GM19035 (cell line): ENCODE results near the gene DACT1.

Source experiments
- ATAC-seq: cut with Tn5 transposase; IDR thresholded peaks from one replicate; pipeline ENCODE4 v1.9.1; 2021; ENCODE audit not compliant: unreplicated experiment

Gene DACT1

DNA sequence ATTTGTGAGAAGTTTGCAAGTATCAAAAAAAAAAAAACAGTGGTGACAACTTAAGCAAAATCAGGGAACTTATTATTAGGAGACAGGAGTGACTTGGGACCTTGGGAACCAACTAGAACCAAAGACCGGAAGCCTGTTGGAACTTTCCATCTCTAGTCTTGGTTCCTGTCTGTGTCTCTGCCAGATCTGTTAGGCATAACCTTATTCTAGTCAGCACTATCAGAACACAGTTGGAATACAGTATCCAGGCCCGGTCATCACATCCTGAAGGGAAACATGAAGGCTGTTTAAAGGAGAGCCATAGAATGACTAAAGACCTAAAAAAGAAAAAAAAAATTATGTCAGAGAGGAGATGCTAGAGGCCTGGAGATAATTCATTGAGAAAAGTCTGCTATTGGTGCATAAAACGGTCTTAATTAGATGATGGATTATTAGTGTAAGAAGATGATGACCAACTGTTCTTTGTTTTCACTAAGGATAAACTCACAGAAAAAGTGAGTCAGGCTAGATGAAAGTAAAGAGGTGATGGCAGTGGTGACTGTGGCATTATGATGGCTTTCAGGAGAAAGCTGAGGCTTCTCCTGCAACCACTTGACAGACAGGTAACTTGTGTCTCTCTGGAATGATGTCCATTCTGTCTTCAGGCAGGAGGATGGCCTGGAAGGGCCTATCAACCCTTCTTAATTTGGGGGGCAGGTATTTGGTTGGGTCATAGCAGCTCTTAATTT is 28.2 kb downstream of the DACT1 start:
- ATAC-seq, result no peak

GRCh38 chr14:58666737-58667136 is 29.0 kb downstream of the DACT1 start:
- no peak for ATAC-seq

GRCh38 chr14:58667900-58668299 is 30.1 kb downstream of the DACT1 start:
- no peak for ATAC-seq

- ATAC-seq, result no peak
Measured at GRCh38 chr14:58668848-58669480, 31.2 kb downstream of the DACT1 start.

DNA sequence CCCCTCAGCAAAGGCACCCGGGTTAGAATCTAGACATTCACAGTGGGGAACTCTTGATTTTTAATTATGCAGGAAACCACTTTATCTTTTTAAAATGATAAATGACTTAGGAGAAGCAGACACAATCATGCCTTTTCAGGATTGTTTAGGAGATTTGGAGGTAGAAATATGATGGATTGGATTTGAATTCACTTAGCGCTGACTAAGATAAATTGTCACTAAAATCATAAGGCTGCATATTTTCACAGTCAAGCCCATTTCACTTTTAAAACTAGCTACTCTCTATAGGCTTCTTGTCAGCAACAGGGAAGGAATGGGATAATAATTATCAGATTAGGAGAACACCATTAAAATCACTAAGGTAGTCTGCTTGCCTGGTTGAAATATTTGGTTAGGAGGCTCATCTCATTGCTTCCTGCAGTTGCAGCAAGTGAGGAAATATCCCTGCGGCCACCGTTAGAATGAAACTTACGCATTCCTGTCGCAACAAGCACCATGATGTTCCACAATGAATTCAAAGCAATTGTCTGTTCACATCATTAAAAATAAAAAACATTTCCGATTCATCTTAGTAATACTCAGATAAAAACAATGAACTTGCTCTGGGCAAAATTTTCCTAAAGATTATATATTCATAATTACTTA is 31.9 kb downstream of the DACT1 start:
- ATAC-seq, result no peak

DNA sequence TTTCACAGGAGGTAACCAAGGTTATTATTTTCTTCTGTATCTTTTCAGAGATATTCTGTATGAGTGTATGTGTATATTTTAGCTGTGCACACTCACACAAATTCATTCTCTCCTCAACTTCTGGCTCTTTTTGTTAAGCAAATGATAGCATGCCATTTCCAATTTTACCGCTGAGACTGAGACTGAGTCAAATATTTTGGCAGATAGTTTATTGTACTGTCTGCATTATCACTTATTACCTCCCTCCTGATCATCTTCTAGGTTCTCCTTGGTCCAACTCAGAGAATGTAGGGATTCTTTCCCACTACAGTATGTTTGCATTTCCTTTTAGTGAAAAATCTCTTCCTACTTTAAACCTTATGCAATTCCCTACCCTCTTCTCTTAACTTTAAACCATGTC is 33.3 kb downstream of the DACT1 start:
- no peak for ATAC-seq

DNA sequence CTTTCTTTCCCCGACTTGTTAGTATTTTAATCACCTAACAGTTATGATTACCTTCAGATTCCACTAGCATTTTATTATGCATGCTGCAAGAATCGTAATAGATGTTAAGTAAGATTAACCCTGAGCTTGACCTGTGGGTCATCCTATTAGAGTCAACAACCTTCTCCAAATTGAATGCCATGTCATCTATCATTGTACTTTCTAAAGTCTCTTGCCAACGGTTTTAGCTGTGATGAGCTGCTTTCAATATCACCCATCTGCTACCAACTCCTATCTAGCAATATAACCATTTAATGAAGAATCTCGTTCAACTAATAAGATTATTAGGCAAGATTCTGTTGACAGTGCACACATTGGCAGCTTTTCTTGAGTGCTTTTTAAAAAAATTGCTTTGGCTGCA is 33.7 kb downstream of the DACT1 start:
- no peak for ATAC-seq

DNA sequence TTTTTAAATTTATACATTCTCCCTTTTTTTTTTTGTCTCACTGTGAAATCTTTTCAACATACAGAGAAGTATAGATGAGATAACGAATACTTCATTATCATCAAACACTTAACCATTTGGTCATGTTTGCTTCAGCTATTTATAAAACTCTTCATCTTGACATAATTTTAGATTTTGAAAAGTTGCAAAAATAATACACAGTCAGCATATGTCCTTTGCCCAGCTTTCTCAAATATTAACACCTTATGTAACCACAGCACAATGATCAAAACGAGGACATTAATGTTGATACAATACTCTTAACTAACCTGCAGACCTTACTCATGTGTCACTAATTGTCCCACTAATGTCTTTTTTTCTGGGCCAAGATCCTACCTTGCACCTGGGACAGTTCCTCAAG is 36.0 kb downstream of the DACT1 start:
- no peak for ATAC-seq

DNA sequence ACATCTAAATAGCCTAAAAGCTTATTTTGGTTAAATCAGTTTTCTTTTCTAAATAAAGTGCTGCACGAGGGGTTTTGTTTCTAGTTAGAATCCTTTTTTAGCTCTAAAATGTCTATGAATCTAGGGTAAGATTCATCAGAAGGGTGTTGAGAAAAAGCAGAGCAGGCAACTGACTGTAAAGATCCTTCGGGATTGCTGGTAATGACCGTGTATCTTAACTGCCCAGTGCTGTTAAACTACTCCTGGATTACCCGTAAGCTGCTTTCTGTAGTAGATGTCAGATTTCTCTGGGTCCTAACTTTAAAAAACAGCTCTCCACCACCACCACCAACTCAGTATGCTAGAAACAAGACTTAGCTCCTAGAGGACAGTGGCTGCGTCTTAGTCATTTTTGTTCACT is 39.2 kb downstream of the DACT1 start:
- ATAC-seq, result no peak

- ATAC-seq, result no peak
Measured at GRCh38 chr14:58677517-58677916, 39.8 kb downstream of the DACT1 start.

DNA sequence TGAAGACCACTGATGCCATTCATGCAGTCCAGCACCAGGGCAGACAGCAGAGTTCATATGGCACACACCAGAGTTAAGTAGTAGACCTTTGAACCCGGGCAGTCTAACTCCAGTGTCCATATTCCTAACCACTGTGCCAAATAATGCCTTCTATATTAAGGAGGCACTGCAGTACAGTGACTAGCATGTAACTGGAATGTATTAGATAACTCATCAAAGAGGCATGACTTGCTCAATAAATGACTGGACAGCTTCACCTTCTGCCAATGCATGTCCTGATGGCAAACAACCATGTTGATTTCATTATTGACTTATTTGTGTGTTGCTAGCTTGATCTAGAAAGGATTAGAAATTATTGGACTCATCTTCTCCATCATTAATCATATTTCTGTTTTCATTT is 40.2 kb downstream of the DACT1 start:
- no peak for ATAC-seq

- ATAC-seq, result no peak
Measured at GRCh38 chr14:58680698-58681097, 42.9 kb downstream of the DACT1 start.

DNA sequence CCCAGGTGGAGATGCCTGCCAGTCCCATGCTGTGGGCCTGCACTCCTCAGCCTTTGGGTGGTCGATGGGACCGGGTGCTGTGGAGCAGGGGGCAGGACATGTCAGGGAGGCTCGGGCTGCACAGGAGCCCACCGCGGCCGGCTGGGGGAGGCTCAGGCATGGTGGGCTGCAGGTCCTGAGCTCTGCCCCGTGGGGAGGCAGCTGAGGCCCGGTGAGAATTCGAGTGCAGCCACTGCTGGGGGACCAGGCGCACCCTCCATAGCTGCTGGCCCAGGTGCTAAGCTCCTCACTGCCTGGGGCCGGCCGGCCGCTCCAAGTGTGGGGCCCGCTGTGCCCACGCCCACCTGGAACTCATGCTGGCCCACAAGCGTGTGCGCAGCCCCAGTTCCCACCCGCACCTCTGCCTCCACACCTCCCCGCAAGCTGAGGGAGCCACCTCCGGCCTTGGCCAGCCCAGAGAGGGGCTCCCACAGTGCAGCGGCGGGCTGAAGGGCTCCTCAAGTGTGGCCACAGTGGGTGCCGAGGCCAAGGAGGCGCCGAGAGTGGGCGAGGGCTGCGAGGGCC is 49.6 kb downstream of the DACT1 start:
- ATAC-seq, result no peak

DNA sequence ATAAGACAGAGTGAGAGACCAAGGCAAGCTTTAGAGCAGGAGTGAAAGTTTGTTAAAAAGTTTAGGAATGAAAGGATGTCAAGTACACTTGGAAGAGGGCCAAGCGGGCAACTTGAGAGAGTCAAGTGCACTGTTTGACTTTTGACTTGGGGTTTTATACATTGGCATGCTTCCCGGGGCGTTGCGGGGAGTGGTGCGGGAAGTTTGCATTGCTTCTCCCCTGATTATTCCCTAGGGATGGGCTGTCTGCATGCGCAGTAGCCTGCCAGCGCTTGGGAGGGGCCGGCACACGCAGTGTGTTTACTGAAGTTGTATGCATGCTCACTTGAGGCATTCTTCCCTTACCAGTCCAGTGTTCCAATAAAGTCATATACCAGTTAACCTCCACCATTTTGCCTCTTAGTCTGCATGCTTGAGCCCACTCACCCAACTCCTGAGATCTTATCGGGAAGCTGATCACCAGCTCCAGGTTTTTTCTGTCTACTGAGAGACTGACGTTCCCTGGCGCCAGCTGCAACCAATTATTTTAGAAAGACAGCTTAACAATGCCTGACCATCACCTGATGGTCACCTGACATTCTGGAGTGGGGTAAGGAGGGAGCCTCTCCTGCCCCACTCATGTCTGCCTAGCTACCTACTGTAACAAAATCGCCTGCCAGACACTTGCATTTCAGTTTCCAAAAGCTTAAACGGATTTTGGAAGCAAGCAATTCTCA is 53.2 kb downstream of the DACT1 start:
- no peak for ATAC-seq

- no peak for ATAC-seq
Measured at GRCh38 chr14:58693048-58693447, 55.3 kb downstream of the DACT1 start.

GRCh38 chr14:58695514-58695913 is 57.8 kb downstream of the DACT1 start:
- ATAC-seq, result no peak

DNA sequence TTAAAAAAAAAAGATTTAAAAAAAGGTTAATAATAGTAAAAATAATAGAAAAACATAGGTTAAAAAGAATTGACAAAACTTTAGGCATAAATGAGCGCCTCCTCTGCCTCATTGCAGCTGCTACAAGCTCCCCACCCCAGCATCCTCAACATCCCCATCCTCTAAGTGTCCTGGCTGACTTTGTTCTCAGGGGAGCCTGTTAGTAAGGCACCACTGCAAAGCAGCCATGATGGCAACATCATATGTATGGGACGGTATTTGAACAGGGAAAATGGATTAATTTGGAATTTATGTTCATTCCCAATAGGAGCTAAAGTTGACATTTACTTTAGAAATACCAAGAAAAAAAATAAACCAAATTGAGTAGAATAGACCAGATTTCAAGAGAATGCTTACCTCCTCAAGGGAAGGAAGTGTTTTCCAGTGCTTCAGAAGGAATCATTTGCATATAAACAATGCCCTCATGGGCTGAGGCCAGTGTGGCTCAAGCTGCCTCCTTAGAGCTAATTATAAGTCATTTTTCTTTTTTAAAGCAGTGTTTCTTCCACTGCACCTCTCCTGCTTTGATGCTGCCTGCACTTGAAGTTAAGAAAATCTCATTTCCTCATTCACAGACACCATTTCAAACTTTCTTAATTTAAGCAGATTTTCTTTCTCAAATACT is 59.6 kb downstream of the DACT1 start:
- no peak for ATAC-seq
